Hematopoietic multipotent progenitor cell treated with erythropoietin and hydrocortisone succinate and interleukin-3 and kit ligand, for 4 days (in vitro differentiated cells): ENCODE measurements around the gene UPK3BL2.
"Not testable (repeated sequence)": the region's sequence is repeated elsewhere in the genome, so short reads cannot be mapped to it uniquely, and the experiment has no call there.

Source experiments
- DNase-seq: peaks from one replicate; pipeline ENCODE4 v3.0.0-alpha.2; 2015

Gene UPK3BL2, protein sequence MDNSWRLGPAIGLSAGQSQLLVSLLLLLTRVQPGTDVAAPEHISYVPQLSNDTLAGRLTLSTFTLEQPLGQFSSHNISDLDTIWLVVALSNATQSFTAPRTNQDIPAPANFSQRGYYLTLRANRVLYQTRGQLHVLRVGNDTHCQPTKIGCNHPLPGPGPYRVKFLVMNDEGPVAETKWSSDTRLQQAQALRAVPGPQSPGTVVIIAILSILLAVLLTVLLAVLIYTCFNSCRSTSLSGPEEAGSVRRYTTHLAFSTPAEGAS

GRCh38 chr7:102543596-102543995, at the start of gene UPK3BL2:
UPK3BL2 (minus strand) TSS chr7:102543696; CDS start chr7:102543636, 60 bp downstream.
- DNase-seq = not testable (repeated sequence)

DNA sequence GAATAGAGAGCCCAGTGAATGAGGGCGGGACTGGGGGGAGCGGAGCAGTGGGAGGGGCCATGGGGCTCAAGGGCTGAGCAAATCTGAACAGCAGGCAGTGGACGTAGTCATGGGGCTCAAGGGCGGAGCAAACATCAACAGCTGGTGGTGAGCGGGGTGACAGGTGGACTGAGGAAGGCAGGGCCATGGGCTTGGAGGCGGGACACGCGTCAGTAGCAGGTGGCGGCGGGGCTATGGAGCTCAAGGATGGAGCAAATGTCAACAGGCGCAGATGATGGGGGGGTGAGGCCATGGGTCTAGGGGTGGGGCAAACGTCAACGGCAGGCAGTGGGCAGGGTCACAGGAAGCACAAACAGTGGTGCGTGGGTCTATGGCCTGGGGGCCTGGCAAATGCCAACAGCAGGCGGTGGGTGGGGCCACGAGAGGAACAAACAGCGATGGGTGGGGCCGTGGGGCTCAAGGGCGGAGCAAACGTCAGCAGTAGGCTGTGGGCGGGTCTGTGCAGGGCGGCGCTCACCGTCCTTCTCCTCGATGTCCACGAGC, 49.1 kb upstream of the UPK3BL2 start:
- DNase-seq = not testable (repeated sequence)

GRCh38 chr7:102589857-102590256, 46.4 kb upstream of the UPK3BL2 start:
- DNase-seq = not testable (repeated sequence)

DNA sequence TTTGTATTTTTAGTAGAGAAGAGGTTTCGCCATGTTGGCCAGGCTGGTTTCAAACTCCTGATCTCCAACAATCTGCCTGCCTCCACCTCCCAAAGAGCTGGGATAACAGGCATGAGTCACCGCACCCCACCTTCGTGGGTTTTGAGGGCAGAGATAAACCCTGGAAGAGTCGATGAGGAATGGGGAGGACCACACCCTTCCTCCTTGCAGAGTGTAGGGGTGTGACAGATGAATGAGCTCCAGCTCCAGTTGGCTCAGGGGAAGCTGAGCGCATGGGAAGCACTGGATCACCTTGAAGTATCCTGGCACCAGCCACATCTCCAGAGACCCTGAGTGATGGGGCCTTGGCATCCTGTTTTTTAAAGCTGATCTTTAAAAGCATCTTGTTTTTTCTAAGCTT, 40.0 kb upstream of the UPK3BL2 start:
- not testable (repeated sequence) for DNase-seq

DNA sequence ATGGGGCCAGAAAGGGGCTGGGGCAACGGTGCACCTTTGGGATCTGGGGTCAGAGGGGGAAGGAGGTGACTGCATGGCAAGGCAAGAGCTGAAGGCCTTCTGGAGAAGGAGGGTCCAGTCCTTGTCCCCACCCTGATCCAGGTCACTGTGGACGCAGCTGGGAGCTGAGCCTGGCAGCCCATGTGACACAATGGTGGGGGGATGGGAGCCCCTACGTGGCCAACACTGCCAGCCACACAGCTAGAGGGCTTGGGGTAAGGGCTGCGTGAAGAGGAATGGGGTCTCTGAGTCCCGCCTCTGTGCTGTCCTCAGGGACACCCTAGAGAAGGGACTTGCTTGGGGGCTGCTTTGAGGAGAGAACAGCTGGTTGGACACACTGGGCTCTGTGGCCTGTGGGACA, 38.2 kb upstream of the UPK3BL2 start:
- not testable (repeated sequence) for DNase-seq

GRCh38 chr7:102578486-102578885, 35.0 kb upstream of the UPK3BL2 start:
- not testable (repeated sequence) for DNase-seq

- not testable (repeated sequence) for DNase-seq
These were observed 34.1 kb upstream of the UPK3BL2 start for GRCh38 chr7:102577315-102578240.

DNA sequence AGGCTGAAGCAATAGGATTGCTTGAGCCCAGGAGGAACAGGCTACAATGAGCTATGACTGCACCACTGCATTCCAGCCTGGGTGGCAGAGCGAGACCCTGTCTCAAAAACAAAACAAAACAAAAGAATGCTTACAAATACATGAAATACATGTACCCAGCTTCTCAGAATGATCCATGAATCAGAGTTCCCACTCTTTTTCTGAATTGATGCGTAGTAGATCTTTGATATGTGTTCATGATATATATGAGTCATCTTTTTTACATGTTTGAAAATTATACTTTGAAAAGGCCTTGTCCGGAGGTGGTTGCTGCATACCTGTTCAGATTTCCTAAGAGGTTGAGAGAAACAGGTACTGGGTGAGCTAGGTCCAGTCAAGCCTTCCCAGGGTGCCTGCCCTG, 32.9 kb upstream of the UPK3BL2 start:
- not testable (repeated sequence) for DNase-seq

- DNase-seq = not testable (repeated sequence)
These were observed 31.1 kb upstream of the UPK3BL2 start for GRCh38 chr7:102574607-102575006.

- DNase-seq = peak; percentile 93
These were observed 29.1 kb upstream of the UPK3BL2 start, which contains the start of gene POLR2J3 for GRCh38 chr7:102572261-102573239. POLR2J3 (minus strand) TSS chr7:102572583; CDS start chr7:102572521, 62 bp downstream.

DNA sequence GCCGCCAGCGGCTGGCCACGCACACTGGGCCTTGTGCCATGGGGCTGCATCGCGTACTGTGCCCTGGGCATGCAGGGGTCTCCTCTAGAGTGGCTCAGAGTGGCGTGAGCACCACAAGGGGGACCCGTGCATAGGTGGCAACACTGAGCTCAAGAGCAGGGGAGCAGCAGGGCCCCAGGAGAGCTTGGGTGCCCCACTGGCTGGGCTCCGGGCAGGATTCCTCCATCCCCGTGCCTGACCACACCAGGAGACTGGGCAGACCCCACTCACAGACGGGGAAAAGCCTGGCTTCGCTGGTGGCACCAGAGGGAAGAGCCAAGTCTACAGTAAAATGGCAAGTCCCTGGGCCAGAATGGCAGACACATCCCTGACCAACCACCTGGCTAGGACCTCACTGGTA, 25.1 kb upstream of the UPK3BL2 start:
- not testable (repeated sequence) for DNase-seq

- not testable (repeated sequence) for DNase-seq
These were observed 7.4 kb upstream of the UPK3BL2 start, which contains the start of gene SPDYE2 for GRCh38 chr7:102550808-102551422. SPDYE2 (plus strand) TSS chr7:102551226; CDS start chr7:102553256, 2,030 bp downstream.

DNA sequence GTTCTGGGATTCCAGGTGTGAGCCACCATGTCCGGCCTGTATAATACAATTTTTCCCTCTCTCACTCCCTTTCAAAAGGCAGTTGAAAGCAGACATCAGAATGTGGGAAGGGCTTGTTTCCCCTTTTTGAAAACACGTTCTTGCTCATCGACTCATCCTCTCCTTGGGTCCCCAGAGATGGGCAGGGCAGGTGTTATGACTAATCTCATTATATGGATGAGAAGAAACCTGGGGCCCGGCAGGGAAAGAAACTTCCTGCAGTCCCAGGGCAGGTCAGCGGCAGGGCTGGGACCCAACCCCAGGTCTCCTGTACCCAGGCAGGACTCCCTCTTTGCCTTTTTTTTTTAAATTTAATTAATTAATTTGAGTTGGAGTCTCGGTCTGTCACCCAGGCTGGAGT, 2.9 kb upstream of the UPK3BL2 start:
- not testable (repeated sequence) for DNase-seq

DNA sequence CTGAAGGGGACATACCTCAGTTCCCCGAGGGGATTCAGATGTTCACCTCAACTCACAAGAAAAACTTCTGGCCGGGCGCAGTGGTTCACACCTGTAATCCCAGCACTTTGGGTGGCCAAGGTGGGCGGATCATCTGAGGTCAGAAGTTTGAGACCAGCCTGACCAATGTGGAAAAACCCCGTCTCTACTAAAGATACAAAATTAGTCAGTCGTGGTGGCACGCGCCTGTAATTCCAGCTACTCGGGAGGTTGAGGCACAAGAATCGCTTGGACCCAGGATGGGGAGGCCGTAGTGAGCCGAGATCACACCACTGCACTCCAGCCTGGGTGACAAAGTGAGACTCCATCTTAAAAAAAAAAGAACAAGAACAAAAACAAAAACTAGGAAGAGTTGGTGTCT, 1.8 kb upstream of the UPK3BL2 start:
- DNase-seq = not testable (repeated sequence)

DNA sequence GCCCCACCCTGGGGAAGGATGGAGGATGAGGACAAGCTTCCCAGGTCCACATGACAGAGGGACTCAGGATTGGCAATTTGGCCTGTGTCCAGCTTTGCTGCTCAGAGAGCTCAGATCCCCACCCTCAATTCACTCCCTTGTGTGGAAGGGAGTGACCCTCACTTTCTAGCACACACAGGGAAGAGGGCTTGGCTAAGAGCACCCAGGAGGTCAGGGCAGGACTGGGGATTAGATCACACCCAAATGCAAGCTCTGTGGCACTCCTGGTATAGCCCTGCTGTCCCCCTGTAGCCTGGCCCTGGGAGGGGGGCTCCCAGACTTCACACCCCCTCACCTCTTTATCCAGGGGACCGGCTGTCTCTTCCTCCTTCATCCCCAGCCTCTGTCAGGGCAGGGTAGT, 876 bp upstream of the UPK3BL2 start:
- not testable (repeated sequence) for DNase-seq

- not testable (repeated sequence) for DNase-seq
These were observed 725 bp downstream of the UPK3BL2 start for GRCh38 chr7:102542771-102543170.

- not testable (repeated sequence) for DNase-seq
These were observed 1.4 kb downstream of the UPK3BL2 start for GRCh38 chr7:102542083-102542482.

GRCh38 chr7:102540604-102541003, 2.9 kb downstream of the UPK3BL2 start:
- DNase-seq = not testable (repeated sequence)

DNA sequence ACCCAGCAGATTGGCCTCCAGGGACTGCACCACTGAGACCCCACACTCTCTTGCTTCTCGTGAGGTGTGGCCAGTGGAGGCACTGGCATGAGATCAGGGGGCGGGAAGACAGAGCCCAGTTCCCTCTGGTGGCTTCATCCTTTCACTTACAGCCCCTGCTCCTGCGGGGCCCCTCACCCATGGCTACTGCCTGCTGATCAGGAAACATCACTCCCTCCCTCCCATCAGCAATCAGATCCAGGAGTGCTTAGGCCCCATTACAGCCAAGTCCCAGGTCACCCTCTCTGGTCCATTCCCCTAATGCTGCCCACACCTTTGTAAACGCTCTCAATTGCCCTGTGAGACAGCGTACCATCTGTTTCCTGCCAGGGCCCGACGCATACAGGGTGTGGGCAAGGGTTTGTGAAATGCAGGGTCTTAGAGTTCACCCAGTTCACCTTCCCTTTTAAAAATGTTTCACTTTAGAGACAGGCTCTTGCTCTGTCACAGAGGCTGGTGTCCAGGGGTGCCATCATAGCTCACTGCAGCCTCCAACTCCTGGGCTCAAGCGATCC, 8.4 kb downstream of the UPK3BL2 start:
- peak; percentile 0 for DNase-seq

- not testable (repeated sequence) for DNase-seq
These were observed 11.4 kb downstream of the UPK3BL2 start for GRCh38 chr7:102532127-102532526.

- not testable (repeated sequence) for DNase-seq
These were observed 11.9 kb downstream of the UPK3BL2 start for GRCh38 chr7:102531583-102531982.
